Suprapubic skin (tissue), 4 donors: ENCODE results near the gene RSPO4. TPM values are rescaled to one million over a fixed set of nuclear protein-coding genes. Genes with fewer than 3 reads are reported as not detected.
A peak's percentile ranks its signal among the peaks of the same experiment; 100 is the strongest.

Experiments
- DNase-seq, 2 donors: peaks; one replicate each; pipeline ENCODE4 v3.0.0-alpha.2; 2019; ENCODE audit warnings: low spot score in 2 of 2
- H3K27ac ChIP-seq: fragments of 200-600 bp; sonication (generic); one replicate; pipeline ENCODE4 v1.5.1; 2019
- H3K27me3 ChIP-seq: fragments of 200-600 bp; sonication (generic); one replicate; pipeline ENCODE4 v1.5.1; 2019
- H3K36me3 ChIP-seq: fragments of 200-600 bp; sonication (generic); one replicate; pipeline ENCODE4 v1.5.1; 2019
- H3K4me1 ChIP-seq: fragments of 200-600 bp; sonication (generic); one replicate; pipeline ENCODE4 v1.5.1; 2019
- H3K4me3 ChIP-seq: fragments of 200-600 bp; sonication (generic); one replicate; pipeline ENCODE4 v1.5.1; 2019; ENCODE audit warnings: mild to moderate bottlenecking
- H3K9me3 ChIP-seq: fragments of 200-600 bp; sonication (generic); one replicate; pipeline ENCODE4 v1.5.1; 2019
- CTCF ChIP-seq, 2 donors: fragments of 200-600 bp in 1 of 2; fragments of 450-650 bp in 1 of 2; sonication (generic) in 1 of 2; IDR thresholded peaks; one replicate each; pipeline ENCODE4 v1.5.1; 2016 to 2019; ENCODE audit warnings: antibody characterized with exemption in 2 of 2, mild to moderate bottlenecking in 1 of 2, moderate library complexity in 1 of 2
- EP300 ChIP-seq: sonication (generic); formaldehyde crosslinking; IDR thresholded peaks from one replicate; pipeline ENCODE4 v1.6.1; 2017; ENCODE audit warnings: antibody characterized with exemption
- POLR2A ChIP-seq, 2 donors: fragments of 450-650 bp; IDR thresholded peaks; one replicate each; pipeline ENCODE4 v1.6.1; 2017; ENCODE audit warnings: antibody characterized with exemption in 2 of 2, mild to moderate bottlenecking in 2 of 2, moderate library complexity in 2 of 2
- POLR2AphosphoS5 ChIP-seq, 3 donors: sonication (generic); formaldehyde crosslinking; IDR thresholded peaks; one replicate each; pipeline ENCODE4 v1.6.1; 2017; ENCODE audit warnings: antibody characterized with exemption in 3 of 3
- WGBS: methylation state at CpG from one replicate; pipeline ENCODE4 v1.1.5; 2018; 5-methylcytosine and 5-hydroxymethylcytosine counted together
- total RNA-seq, 4 donors: library from RNA; depleted of rRNA; stranded (reverse); fragments of >200 nt; gene quantifications; one replicate each; pipeline ENCODE4 v1.1.0, GENCODE V29; 2016

RSPO4 gene
- total RNA-seq, 4 donors from 2014 or later, result 0.26 to 0.91 (median 0.67) TPM

GRCh38 chr20:944774-945410 lies 57.2 kb downstream of the RSPO4 start:
- TF ChIP-seq CTCF (IDR thresholded peaks at IDR 0.05) (no peak), POLR2AphosphoS5 (IDR thresholded peaks at IDR 0.05) (no peak), EP300 (no peak), POLR2A (IDR thresholded peaks at IDR 0.05) (no peak)
- Histone ChIP-seq H3K9me3 (no peaks in the 10 kb centered on the region), H3K36me3 (no peaks in the 10 kb centered on the region), H3K4me1 (no peaks in the 10 kb centered on the region), H3K27ac (no peak overlapping the region), H3K27me3 (peaks cover 36% of the 10 kb centered on the region), H3K4me3 (no peak overlapping the region)
- WGBS, result 61% methylated on average over 13 of the region's 13 CpGs
- peak; percentile 11 to 56 for DNase-seq

GRCh38 chr20:944148-944547 lies 58.0 kb downstream of the RSPO4 start:
- Histone ChIP-seq H3K36me3 (no peaks in the 10 kb centered on the region), H3K27me3 (peaks cover 31% of the 10 kb centered on the region), H3K27ac (no peak overlapping the region), H3K4me3 (no peak overlapping the region), H3K4me1 (no peaks in the 10 kb centered on the region), H3K9me3 (no peaks in the 10 kb centered on the region)
- WGBS, result 84% methylated on average over 9 of the region's 9 CpGs
- TF ChIP-seq CTCF (IDR thresholded peaks at IDR 0.05), result no peak
- TF ChIP-seq POLR2A (IDR thresholded peaks at IDR 0.05), result no peak
- TF ChIP-seq POLR2AphosphoS5 (IDR thresholded peaks at IDR 0.05), result no peak
- TF ChIP-seq EP300, result no peak
- no peak for DNase-seq

GRCh38 chr20:942611-943010 lies 59.5 kb downstream of the RSPO4 start:
- DNase-seq, result no peak
- Histone ChIP-seq H3K36me3 (no peaks in the 10 kb centered on the region), H3K4me1 (no peaks in the 10 kb centered on the region), H3K4me3 (no peak overlapping the region), H3K27me3 (peaks cover 28% of the 10 kb centered on the region), H3K27ac (no peak overlapping the region), H3K9me3 (no peaks in the 10 kb centered on the region)
- WGBS, result 75% methylated on average over 7 of the region's 7 CpGs
- no peak for TF ChIP-seq POLR2A (IDR thresholded peaks at IDR 0.05)
- TF ChIP-seq CTCF (IDR thresholded peaks at IDR 0.05), result no peak
- TF ChIP-seq EP300, result no peak
- no peak for TF ChIP-seq POLR2AphosphoS5 (IDR thresholded peaks at IDR 0.05)

- Histone ChIP-seq H3K4me3 (no peak overlapping the region), H3K27me3 (peaks cover 14% of the 10 kb centered on the region), H3K9me3 (no peaks in the 10 kb centered on the region), H3K36me3 (no peaks in the 10 kb centered on the region), H3K27ac (no peak overlapping the region), H3K4me1 (no peaks in the 10 kb centered on the region)
- WGBS, result 78% methylated on average over 5 of the region's 5 CpGs
- DNase-seq, result peak in 1 of 2 donors; percentile 10
- no peak for TF ChIP-seq POLR2AphosphoS5 (IDR thresholded peaks at IDR 0.05)
Observed at GRCh38 chr20:940926-941325, 61.2 kb downstream of the RSPO4 start.

GRCh38 chr20:939606-940005 lies 62.5 kb downstream of the RSPO4 start:
- Histone ChIP-seq H3K4me3 (no peak overlapping the region), H3K27me3 (peaks cover 2% of the 10 kb centered on the region), H3K9me3 (no peaks in the 10 kb centered on the region), H3K4me1 (no peaks in the 10 kb centered on the region), H3K36me3 (no peaks in the 10 kb centered on the region), H3K27ac (no peak overlapping the region)
- peak in 1 of 2 donors; percentile 37 for DNase-seq
- no peak for TF ChIP-seq POLR2A (IDR thresholded peaks at IDR 0.05)
- no peak for TF ChIP-seq POLR2AphosphoS5 (IDR thresholded peaks at IDR 0.05)
- TF ChIP-seq EP300, result no peak
- no peak for TF ChIP-seq CTCF (IDR thresholded peaks at IDR 0.05)
- WGBS, result 96% methylated on average over 5 of the region's 5 CpGs
